Anterior cingulate cortex (tissue), 58 donors: Measurements from ENCODE around the gene GNG8.

Source experiments
- DNase-seq, 58 donors: peaks; one replicate each; lab custom pipeline; 2025; lab: John Stamatoyannopoulos, UW

The GNG8 gene

DNA sequence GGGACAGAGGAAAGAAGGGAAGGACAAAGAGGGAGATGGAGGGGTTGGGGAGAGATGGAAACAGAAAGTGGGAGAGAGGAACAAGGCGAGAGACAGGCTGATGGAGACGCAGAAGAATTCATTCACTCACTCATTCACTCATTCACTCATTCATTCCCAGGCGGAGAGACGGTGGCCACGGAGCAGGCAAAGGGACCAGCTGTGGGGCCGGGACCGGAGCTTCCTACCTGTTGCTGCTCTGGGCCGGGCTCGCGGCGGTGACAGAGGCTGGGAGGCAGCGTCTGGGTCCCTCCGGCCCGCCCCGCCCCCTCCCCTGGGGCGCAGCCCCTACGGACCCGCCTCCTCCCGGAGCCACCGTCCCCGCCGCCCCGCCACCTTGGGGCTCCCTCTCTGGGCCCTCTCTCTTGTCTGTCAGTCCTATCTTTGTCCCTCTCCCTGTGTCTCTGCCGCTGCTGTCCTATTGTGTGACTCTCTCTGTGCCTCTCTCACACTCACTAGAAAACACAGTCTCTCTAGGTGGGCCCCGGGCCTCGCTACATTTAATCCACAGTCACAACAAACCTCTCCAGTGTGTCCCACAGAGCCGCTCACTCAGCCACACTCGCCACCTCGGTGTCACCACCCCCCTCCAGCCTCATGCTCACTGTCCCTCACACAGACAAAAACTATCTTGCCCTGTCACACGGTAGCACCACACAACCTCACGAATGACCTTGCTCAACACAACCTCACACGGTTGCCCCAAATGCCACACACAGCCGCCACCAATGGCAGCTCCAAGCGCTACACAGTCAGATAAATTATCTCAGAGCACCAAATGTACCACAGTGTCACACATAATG is at the start of gene GNG8:
Gene GNG8, minus strand, starts transcription at position 283 of the 842 bp plus-strand sequence. CDS start 1,520 bp downstream, outside the sequence.
- DNase-seq: peak in 6 of 58 donors; percentile 13 to 58 (median 32)

- DNase-seq: no peak
Observed at GRCh38 chr19:46685189-46685588, 49.2 kb upstream of the GNG8 start.

DNA sequence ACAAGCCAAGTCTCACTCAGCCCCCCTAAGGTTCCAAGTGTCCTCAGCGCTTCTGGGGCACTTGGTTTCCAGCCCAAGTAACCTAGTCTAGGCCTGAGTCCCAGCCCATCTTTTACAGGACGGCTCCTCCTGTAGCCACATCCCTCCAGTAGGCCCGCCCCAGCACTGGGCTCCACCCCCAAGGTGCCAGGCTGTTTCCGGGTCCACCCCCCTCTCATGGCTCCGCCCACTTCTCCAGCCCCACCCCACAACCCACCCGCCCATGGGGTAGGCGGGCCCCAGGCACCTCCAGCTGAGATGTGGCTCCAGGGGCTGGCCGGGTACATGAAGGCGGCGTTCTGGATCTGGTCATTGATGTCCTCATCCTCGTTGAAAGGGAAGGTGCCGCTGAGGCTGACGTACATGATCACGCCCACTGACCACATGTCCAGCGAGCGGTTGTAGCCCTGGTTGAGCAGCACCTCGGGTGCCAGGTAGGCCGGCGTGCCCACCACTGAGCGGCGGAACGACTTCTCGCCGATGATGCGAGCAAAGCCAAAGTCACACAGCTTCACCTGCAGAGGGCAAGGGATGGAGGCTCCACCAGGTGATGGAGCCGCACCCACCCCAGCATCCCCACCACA is 42.2 kb upstream of the GNG8 start:
- DNase-seq: no peak

GRCh38 chr19:46674416-46675178 is 38.6 kb upstream of the GNG8 start:
- DNase-seq: peak in 6 of 58 donors; percentile 7 to 18 (median 8)

DNA sequence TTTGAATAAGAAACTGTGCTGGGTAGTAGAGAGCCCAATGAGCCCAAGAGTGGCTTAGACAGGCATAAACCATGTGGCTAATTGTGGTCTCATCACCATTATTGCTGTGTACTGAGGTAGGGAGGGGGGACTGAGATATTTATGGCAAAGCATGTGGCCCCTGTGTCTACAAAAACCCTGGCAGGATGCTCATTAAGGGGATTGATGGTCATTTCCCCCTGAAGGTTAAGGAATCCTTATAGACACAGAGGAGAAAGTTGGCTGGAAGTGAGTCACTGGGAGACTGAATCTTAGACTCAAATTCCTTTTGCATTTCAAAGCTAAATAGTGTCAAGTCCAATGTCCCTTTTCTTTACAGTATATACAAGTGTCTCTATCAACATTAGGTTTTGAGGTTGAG is 34.8 kb upstream of the GNG8 start:
- DNase-seq: no peak

GRCh38 chr19:46668662-46669061 is 32.7 kb upstream of the GNG8 start:
- DNase-seq: no peak

DNA sequence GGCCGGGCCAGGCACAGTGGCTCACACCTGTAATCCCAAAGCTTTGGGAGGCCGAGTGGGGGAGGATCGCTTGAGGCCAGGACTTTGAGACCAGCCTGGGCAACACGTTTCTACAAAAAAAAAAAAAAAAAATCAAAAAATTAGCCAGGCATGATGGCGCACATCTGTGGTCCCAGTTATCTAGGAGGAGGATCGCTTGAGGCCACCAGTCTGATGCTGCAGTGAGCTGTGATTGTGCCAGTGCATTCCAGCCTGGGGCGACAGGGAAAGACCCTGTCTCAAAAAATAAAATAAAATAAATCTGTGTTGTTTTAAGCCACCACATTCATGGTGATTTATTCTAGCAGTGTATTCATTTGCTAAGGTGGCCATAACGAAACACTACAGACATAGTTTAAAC is 29.1 kb upstream of the GNG8 start:
- DNase-seq: no peak

GRCh38 chr19:46661735-46662592 is 26.0 kb upstream of the GNG8 start:
- DNase-seq: peak in 57 of 58 donors; percentile 17 to 95 (median 84)

- peak; percentile 95 to 100 (median 100) for DNase-seq
Observed at GRCh38 chr19:46661020-46661731, 25.2 kb upstream of the GNG8 start, which contains the start of gene DACT3. Gene DACT3 (minus strand): TSS chr19:46661182. CDS start chr19:46661064, 118 bp downstream.

- peak in 24 of 58 donors; percentile 33 to 69 (median 56) for DNase-seq
Observed at GRCh38 chr19:46660551-46661019, 24.6 kb upstream of the GNG8 start.

- peak in 47 of 58 donors; percentile 12 to 63 (median 42) for DNase-seq
Observed at GRCh38 chr19:46660008-46660517, 24.1 kb upstream of the GNG8 start.

DNA sequence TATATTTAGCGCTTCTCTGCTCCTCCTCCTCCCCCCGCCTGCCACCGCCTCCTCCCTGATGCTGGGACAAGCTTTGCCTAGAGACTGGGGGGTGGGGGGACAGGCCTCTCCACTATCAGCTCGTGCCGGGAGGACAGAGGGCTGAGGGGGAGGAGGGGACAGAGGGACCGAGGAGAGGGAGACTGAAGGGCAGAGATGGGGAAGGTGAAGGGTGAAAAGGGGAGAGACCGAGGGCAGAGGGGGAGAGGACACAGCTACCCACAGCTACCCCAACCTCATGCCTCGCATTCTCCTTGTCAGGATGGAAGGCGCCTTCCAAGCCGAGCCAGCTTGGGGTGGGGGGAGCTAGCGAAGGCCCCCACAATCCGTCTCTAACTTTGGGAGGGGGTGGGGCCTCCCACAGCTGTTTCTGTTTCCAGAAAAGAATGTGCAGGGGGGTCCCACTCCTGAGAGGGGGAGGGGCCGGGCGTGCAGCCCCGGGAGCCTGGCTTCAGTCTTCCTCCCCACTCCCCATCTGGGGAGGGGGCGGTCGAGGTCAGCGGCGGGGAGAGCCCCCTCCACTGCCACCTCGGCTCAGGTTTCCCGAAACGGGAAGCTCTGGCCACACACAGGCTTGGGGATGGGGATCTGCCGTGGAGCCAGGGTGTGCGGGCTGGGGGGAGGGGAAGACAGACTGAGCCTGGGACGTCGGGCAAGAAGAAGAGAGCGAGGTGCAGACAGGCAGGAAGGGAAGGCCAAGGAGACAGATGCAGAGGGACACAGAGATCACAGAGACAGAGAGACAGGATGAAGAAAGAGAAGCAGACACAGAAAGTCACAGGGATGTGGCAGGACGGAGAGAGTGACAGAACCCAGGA is 23.4 kb upstream of the GNG8 start:
- peak in 48 of 58 donors; percentile 11 to 64 (median 44) for DNase-seq

DNA sequence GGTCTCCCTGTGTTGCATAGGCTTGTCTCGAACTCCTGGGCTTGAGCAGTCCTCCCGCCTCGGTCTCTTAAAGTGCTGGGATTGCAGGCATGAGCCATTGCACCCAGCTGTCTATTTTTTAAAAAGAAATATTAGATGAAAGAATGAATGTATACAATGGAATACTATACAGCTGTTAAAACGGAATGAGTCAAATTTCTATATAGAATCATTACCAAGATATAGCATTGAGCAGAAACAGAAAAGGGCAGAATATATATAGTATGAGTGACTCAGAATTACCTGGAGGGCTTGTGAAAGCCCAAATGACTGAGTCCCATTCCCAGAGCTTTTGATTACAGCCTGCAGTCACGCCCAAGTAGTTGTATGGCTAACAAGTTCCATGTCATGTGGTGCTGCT is 20.5 kb upstream of the GNG8 start:
- DNase-seq: no peak

DNA sequence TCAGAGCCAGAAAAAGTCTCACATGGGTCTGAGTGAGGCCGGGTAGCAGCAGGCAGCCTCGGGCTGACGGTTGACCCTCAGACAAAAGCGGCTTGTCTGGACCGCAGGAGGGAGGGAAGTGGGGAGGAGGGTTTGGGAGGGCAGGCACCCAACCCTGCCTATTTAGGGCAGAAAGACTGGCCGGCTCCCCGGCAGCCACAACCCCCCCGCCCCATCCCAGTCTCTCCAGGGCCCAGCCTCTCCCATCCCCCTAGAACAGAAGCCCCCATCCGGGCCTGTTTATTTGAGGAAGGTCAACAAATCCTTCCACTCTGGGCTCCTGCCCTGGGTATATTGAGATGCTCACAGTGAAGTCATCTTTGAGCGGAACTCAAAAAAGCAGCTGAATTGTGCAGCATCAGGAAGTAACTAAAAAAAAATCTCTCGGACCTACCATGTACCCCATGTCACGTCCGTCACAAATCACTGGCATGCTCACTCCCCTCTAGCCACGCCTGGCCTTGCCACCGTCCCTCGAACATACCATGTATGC is 18.7 kb upstream of the GNG8 start:
- peak in 53 of 58 donors; percentile 21 to 88 (median 71) for DNase-seq

DNA sequence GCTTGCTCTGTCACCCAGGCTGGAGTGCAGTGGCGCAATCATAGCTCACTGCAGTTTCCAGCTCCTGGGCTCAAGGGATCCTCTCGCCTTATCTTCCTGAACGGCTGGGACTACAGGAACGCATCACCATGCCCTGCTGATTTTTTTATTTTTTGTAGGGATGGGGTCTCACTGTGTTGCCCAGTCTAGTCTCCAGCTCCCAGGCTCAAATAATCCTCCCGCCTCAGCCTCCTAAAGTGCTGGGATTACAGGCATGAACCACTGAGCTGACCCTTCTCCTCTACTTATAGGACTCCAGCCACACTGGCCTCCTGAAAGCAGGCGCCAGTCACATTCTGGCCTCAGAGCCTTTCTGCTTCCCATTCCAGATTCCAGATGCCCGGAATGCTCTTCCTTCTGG is 14.4 kb upstream of the GNG8 start:
- DNase-seq: no peak

- DNase-seq: no peak
Observed at GRCh38 chr19:46648961-46649960, 13.3 kb upstream of the GNG8 start.
